Stimulated activated effector memory CD8-positive, alpha-beta T cell treated with anti-CD3 and anti-CD28 coated beads, Interleukin-12 subunit alpha, Interleukin-12 subunit beta, amount 100 ng/mL, for 72 hours (primary cell): Measurements from ENCODE around the gene DEGS2.
"Not testable (repeated sequence)": the region's sequence is repeated elsewhere in the genome, so short reads cannot be mapped to it uniquely, and the experiment has no call there.

Source experiments
- ATAC-seq: fragments of 150-1000 bp; cut with Tn5 transposase; 2 replicates; pipeline ENCODE4 v1.10.0; 2021
- DNase-seq, 2 donors: peaks; one replicate each; pipeline ENCODE4 v3.0.0; 2021 to 2022; ENCODE audit warnings: low spot score in 2 of 2
- H3K27ac Mint-ChIP-seq: one replicate; pipeline ENCODE4 v1.8.0; 2022; ENCODE audit warnings: mild to moderate bottlenecking, mixed read lengths
- H3K36me3 Mint-ChIP-seq: one replicate; pipeline ENCODE4 v1.8.0; 2022; ENCODE audit warnings: mild to moderate bottlenecking, mixed read lengths
- H3K4me1 Mint-ChIP-seq: one replicate; pipeline ENCODE4 v1.8.0; 2022; ENCODE audit warnings: mixed read lengths
- H3K4me3 Mint-ChIP-seq: one replicate; pipeline ENCODE4 v1.8.0; 2022; ENCODE audit warnings: mild to moderate bottlenecking, mixed read lengths
- H3K9me3 Mint-ChIP-seq: one replicate; pipeline ENCODE4 v1.8.0; 2022; ENCODE audit warnings: mixed read lengths

The DEGS2 gene

GRCh38 chr14:100158566-100159093 is 815 bp downstream of the DEGS2 start:
- Mint-ChIP-seq H3K27ac (no peak overlapping the region), H3K9me3 (peaks cover 6% of the 10 kb centered on the region)

DNA sequence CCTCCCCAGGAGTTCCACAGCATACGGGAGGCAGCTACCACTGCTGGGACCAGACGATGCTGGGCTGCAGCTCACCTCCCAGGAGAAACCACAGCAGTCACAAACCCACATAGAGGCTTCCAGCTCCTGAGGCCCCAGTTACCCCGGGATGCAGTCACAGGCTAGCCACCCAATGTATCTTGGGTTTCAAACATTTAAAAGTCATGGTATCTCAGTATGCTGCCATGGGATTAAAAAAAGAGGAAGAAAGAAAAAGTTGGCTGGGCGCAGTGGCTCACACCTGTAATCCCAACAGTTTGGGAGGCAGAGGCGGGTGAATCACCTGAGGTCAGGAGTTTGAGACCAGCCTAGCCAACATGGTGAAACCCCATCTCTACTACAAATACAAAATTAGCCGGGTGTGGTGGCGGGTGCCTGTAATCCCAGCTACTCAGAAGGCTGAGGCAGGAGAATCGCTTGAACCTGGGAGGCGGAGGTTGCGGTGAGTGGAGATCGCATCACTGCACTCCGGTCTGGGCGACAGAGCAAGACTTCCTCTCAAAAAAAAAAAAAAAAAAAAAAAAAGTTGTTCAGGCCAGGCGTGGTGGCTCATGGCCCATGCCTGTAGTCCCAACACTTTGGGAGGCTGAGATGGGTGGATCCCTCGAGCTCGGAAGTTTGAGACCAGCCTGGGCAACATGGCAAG is 1.8 kb downstream of the DEGS2 start:
- not testable (repeated sequence) for H3K9me3 Mint-ChIP-seq, H3K36me3 Mint-ChIP-seq, H3K27ac Mint-ChIP-seq, H3K4me1 Mint-ChIP-seq, DNase-seq, ATAC-seq
- H3K4me3 Mint-ChIP-seq = peak overlapping the region; percentile 52

More at GRCh38 chr14:100158566-100159093, 815 bp downstream of the DEGS2 start:
- DNase-seq (no peak), ATAC-seq (no peak)
- Mint-ChIP-seq H3K4me3 (peak overlapping the region; percentile 52), H3K4me1 (no peaks in the 10 kb centered on the region), H3K36me3 (peaks cover 7% of the 10 kb centered on the region)

DNA sequence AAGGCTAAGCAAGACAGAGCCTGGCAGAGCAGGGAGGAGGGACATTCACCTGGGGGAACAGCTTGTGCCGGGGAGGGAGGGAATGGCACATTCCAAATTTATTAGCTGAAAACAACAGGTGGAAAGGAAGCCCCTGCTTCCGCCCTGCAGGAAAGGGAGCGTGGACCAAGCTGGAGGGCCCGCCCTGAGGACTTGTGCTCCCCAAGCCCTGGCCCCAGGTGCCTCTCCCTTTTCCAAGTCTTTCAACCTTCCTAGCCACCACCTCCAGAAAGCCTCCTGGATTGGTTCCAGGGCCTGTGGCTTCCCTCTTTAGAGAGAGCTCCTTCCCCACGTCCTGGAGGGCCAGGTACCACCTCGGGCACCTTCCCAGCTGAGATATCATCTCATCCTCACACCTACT is 2.7 kb downstream of the DEGS2 start:
- H3K4me3 Mint-ChIP-seq = no peak overlapping the region

DNA sequence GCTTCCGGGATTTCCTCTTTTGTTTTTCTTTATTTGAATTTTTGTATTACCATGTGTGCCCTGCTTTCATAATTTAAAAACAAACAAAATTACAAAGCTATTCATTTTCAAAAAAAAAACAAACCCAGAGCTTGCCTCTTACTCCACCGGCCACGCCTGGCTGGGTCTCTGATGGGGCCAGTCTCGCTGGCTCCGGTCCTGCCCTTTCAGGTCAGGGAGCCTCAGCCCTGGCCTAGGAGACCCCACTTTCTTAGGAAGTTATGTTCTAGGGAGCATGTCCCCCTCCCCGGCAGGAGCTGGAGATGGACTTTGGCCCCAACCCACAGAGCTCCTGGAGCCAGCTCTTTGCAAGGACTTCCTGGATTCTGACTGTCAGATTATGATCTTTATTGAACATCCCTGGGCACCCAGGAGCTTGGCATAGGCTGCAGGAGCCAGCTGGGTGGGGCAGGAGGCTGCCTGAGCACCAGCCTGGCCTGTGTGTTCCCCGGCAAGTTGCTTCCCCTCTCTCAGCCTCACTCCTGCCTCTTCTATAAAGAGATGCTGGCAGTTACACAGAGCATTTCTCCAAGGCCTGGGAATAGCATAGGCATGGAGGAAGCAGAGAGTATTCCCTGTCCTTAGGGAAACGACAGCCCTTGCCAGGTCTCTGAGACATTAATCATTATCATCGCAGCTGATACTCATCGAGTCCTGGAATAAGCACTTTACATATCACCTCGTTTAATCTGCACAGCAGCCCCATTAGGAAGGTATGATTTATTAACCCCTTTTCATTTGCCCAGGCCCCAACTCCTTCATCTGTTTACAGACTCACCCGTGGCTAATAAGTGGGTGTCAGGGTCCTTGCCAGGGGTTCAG is 3.5 kb downstream of the DEGS2 start:
- ATAC-seq (no peak), DNase-seq (no peak)
- H3K4me1 Mint-ChIP-seq = no peaks in the 10 kb centered on the region
- peaks cover 6% of the 10 kb centered on the region for H3K9me3 Mint-ChIP-seq
- peaks cover 12% of the 10 kb centered on the region for H3K36me3 Mint-ChIP-seq
- no peak overlapping the region for H3K4me3 Mint-ChIP-seq
- H3K27ac Mint-ChIP-seq = no peak overlapping the region

More for the DNA sequence above, 2.7 kb downstream of the DEGS2 start:
- H3K9me3 Mint-ChIP-seq = peaks cover 6% of the 10 kb centered on the region
- no peaks in the 10 kb centered on the region for H3K4me1 Mint-ChIP-seq
- ATAC-seq = no peak
- no peak for DNase-seq
- H3K27ac Mint-ChIP-seq = no peak overlapping the region
- H3K36me3 Mint-ChIP-seq = peaks cover 9% of the 10 kb centered on the region

- no peaks in the 10 kb centered on the region for H3K4me1 Mint-ChIP-seq
- DNase-seq = peak in 1 of 2 donors; percentile 66
- peak overlapping the region; percentile 38 for H3K27ac Mint-ChIP-seq
Measured at GRCh38 chr14:100155049-100155621, 4.3 kb downstream of the DEGS2 start.

DNA sequence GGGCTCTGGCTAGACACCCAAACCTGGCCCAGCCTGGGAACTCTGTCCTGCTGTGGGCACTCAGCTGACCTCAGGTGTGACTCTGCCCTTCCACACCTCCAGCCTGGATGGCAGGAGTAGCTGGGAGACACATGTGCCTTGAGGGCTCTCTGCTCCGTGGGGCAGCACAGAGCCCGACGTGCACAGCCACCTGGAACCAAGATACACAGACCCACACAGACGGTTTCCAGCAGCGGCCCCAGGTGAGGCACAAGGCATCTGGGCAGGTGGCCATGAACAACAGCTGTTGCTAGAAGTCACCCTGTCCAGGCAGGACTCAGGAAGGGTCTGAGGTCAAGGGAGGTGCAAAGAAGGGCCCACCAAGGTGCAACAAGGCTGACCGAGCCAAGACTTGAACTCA is 5.9 kb downstream of the DEGS2 start:
- peaks cover 6% of the 10 kb centered on the region for H3K9me3 Mint-ChIP-seq
- no peak overlapping the region for H3K4me3 Mint-ChIP-seq
- no peak for ATAC-seq
- no peak overlapping the region for H3K27ac Mint-ChIP-seq
- no peak for DNase-seq
- H3K36me3 Mint-ChIP-seq = peaks cover 17% of the 10 kb centered on the region
- H3K4me1 Mint-ChIP-seq = peaks cover 6% of the 10 kb centered on the region

More at GRCh38 chr14:100155049-100155621, 4.3 kb downstream of the DEGS2 start:
- H3K4me3 Mint-ChIP-seq = no peak overlapping the region
- peaks cover 6% of the 10 kb centered on the region for H3K9me3 Mint-ChIP-seq
- ATAC-seq = no peak
- H3K36me3 Mint-ChIP-seq = peaks cover 12% of the 10 kb centered on the region

DNA sequence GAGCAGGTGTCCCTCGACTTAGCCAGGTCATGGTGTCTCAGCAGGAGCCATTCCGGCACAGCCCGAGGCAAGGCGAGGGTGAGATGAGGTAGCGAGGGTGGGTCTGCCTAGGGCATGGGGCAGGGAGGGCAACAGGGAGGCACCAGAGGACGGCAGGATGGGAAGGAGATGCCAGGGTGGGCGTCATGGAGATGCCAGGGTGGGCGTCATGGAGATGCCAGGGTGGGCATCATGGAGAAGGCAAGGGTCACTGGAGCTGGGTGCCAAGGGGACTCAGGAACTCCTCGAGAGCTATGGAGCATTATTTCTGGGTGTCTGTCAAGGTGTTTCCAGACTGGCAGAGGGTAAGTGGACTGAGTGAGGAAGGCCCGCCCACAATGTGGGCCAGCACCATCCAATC is 7.4 kb downstream of the DEGS2 start:
- H3K4me1 Mint-ChIP-seq = peaks cover 17% of the 10 kb centered on the region
- ATAC-seq = no peak
- DNase-seq = no peak
- peak overlapping the region; percentile 67 for H3K27ac Mint-ChIP-seq
- H3K4me3 Mint-ChIP-seq = no peak overlapping the region
- peaks cover 25% of the 10 kb centered on the region for H3K36me3 Mint-ChIP-seq
- H3K9me3 Mint-ChIP-seq = peaks cover 6% of the 10 kb centered on the region

GRCh38 chr14:100150932-100151587 is 8.4 kb downstream of the DEGS2 start:
- Mint-ChIP-seq H3K4me1 (peaks cover 24% of the 10 kb centered on the region), H3K27ac (peak overlapping the region; percentile 67), H3K4me3 (no peak overlapping the region), H3K36me3 (peaks cover 35% of the 10 kb centered on the region), H3K9me3 (peaks cover 6% of the 10 kb centered on the region)
- ATAC-seq (no peak), DNase-seq (no peak)

- Mint-ChIP-seq H3K27ac (no peak overlapping the region), H3K4me3 (no peak overlapping the region), H3K36me3 (peaks cover 42% of the 10 kb centered on the region), H3K9me3 (peaks cover 3% of the 10 kb centered on the region), H3K4me1 (peaks cover 30% of the 10 kb centered on the region)
- no peak for DNase-seq
- no peak for ATAC-seq
Measured at GRCh38 chr14:100149851-100150611, 9.4 kb downstream of the DEGS2 start.

DNA sequence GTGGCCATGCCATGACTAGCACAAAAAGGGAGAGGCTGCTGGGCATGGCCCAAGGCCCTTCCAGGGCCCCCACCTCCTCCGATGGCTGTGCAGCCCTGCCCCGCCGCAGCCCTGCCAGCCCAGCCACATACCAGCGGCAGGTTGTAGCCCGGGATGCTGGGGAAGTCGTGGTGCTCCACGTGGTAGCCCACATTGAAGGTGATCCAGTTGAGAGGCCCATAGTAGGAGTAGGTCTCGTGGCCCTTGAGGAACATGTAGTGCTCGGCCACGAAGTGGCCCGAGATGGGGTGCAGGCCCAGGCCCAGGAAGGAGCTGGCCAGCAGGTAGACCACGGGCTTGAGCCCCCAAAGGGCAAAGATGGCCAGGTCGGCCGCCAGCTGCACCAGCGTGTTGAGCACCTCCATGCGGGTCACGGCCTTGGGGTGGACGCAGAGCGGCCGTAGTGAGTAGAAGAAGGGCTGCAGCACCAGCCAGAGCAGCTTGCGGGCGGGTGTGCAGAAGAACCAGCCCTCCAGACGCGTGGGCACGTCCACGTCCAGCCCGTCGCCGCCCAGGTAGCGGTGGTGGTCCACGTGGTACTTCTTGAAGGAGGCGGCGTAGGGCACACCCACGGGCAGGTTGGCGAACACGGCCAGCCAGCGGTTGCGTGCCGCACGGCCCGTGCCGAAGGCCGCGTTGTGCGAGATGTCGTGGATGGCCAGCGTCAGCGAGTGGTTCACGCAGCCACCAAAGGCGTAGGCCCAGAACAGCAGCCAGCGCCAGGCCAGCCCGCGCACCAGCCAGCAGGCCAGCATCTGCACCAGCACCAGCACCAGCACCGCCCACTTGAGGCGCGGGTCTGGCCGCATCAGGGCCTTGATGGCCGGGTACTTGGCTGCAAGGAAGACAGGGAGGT is 10.4 kb downstream of the DEGS2 start:
- peaks cover 48% of the 10 kb centered on the region for H3K36me3 Mint-ChIP-seq
- no peak overlapping the region for H3K4me3 Mint-ChIP-seq
- peak overlapping the region; percentile 78 for H3K27ac Mint-ChIP-seq
- DNase-seq = no peak
- no peak for ATAC-seq
- H3K9me3 Mint-ChIP-seq = no peaks in the 10 kb centered on the region
- peaks cover 30% of the 10 kb centered on the region for H3K4me1 Mint-ChIP-seq

- DNase-seq = no peak
- no peak for ATAC-seq
- peaks cover 30% of the 10 kb centered on the region for H3K4me1 Mint-ChIP-seq
- peaks cover 59% of the 10 kb centered on the region for H3K36me3 Mint-ChIP-seq
- H3K4me3 Mint-ChIP-seq = peak overlapping the region; percentile 23
- peak overlapping the region; percentile 78 for H3K27ac Mint-ChIP-seq
- no peaks in the 10 kb centered on the region for H3K9me3 Mint-ChIP-seq
Measured at GRCh38 chr14:100147691-100148464, 11.6 kb downstream of the DEGS2 start.

GRCh38 chr14:100147181-100147631 is 12.2 kb downstream of the DEGS2 start:
- Mint-ChIP-seq H3K4me3 (no peak overlapping the region), H3K4me1 (peaks cover 30% of the 10 kb centered on the region), H3K9me3 (no peaks in the 10 kb centered on the region), H3K36me3 (peaks cover 63% of the 10 kb centered on the region), H3K27ac (peak overlapping the region; percentile 78)
- ATAC-seq (peak; percentile 66), DNase-seq (peak in 1 of 2 donors; percentile 69)

GRCh38 chr14:100146531-100147091 is 12.8 kb downstream of the DEGS2 start:
- peak; percentile 11 for ATAC-seq
- peaks cover 33% of the 10 kb centered on the region for H3K4me1 Mint-ChIP-seq

More at GRCh38 chr14:100146531-100147091, 12.8 kb downstream of the DEGS2 start:
- Mint-ChIP-seq H3K36me3 (peaks cover 65% of the 10 kb centered on the region), H3K27ac (peak overlapping the region; percentile 78), H3K4me3 (no peak overlapping the region), H3K9me3 (no peaks in the 10 kb centered on the region)
- no peak for DNase-seq
